GM23338 (cell line): ENCODE data around the gene LAPTM5. TPM values are rescaled to one million over a fixed set of nuclear protein-coding genes. Genes with fewer than 3 reads are reported as not detected.

ENCODE experiments used
- ATAC-seq: fragments of 200-7000 bp; cut with Tn5 transposase; 3 replicates; pipeline ENCODE4 v1.9.1; 2020
- DNase-seq: peaks from one replicate; pipeline ENCODE4 v3.0.0-alpha.2; 2015; ENCODE audit warnings: low spot score
- H2AFZ ChIP-seq: fragments of 200-600 bp; sonication (generic); 2 replicates; pipeline ENCODE4 v1.8.0; 2016; ENCODE audit warnings: antibody characterized with exemption, mild to moderate bottlenecking, moderate library complexity
- H3F3A ChIP-seq: fragments of 200-600 bp; sonication (generic); replicated peaks from 2 replicates; pipeline ENCODE4 v1.8.0; 2017; ENCODE audit warnings: antibody characterized with exemption, mixed run types, low read depth
- H3K27ac ChIP-seq: fragments of 200-600 bp; sonication (generic); 2 replicates; pipeline ENCODE4 v1.6.1; 2016; ENCODE audit warnings: low read depth
- H3K27me3 ChIP-seq: fragments of 200-600 bp; sonication (generic); 2 replicates; pipeline ENCODE4 v1.8.0; 2016; ENCODE audit warnings: mild to moderate bottlenecking, mixed run types, moderate library complexity; ENCODE audit not compliant: insufficient read depth
- H3K36me3 ChIP-seq: fragments of 200-600 bp; sonication (generic); 2 replicates; pipeline ENCODE4 v1.8.0; 2016; ENCODE audit warnings: mild to moderate bottlenecking; ENCODE audit not compliant: insufficient read depth
- H3K4me1 ChIP-seq: fragments of 200-600 bp; sonication (generic); 2 replicates; pipeline ENCODE4 v1.8.0; 2016; ENCODE audit warnings: mild to moderate bottlenecking, moderate library complexity; ENCODE audit not compliant: insufficient read depth
- H3K4me2 ChIP-seq: fragments of 200-600 bp; sonication (generic); 2 replicates; pipeline ENCODE4 v1.7.1; 2017; ENCODE audit warnings: mixed run types
- H3K4me3 ChIP-seq: fragments of 200-600 bp; sonication (generic); 2 replicates; pipeline ENCODE4 v1.6.1; 2016; ENCODE audit warnings: mixed run types
- H3K79me2 ChIP-seq: fragments of 200-600 bp; sonication (generic); replicated peaks from 2 replicates; pipeline ENCODE4 v1.8.0; 2017; ENCODE audit warnings: mild to moderate bottlenecking; ENCODE audit not compliant: insufficient read depth
- H3K9me2 ChIP-seq: fragments of 200-600 bp; sonication (generic); 2 replicates; pipeline ENCODE4 v1.8.0; 2017; ENCODE audit not compliant: insufficient read depth
- H4K20me1 ChIP-seq: fragments of 200-600 bp; sonication (generic); replicated peaks from 2 replicates; pipeline ENCODE4 v1.8.0; 2017; ENCODE audit warnings: mild to moderate bottlenecking; ENCODE audit not compliant: insufficient read depth
- H3K27ac Mint-ChIP-seq: 2 replicates; pipeline ENCODE4 v1.8.0; 2020; ENCODE audit warnings: inconsistent platforms, mild to moderate bottlenecking, moderate library complexity, mixed read lengths
- H3K27me3 Mint-ChIP-seq: 3 replicates; pipeline ENCODE4 v1.8.0; 2022; ENCODE audit warnings: low read depth, mild to moderate bottlenecking, moderate library complexity, mixed read lengths, inconsistent platforms; ENCODE audit not compliant: insufficient read depth, poor library complexity
- H3K36me3 Mint-ChIP-seq: 3 replicates; pipeline ENCODE4 v1.8.0; 2021; ENCODE audit warnings: low read depth, mild to moderate bottlenecking, inconsistent platforms, moderate library complexity, mixed read lengths
- H3K4me1 Mint-ChIP-seq: 3 replicates; pipeline ENCODE4 v1.8.0; 2020; ENCODE audit warnings: mild to moderate bottlenecking, inconsistent platforms, mixed read lengths
- H3K4me3 Mint-ChIP-seq: 3 replicates; pipeline ENCODE4 v1.8.0; 2021; ENCODE audit warnings: moderate library complexity, mild to moderate bottlenecking, inconsistent platforms, mixed read lengths
- H3K9me3 Mint-ChIP-seq: 3 replicates; pipeline ENCODE4 v1.8.0; 2020; ENCODE audit warnings: moderate library complexity, mild to moderate bottlenecking, inconsistent platforms, mixed read lengths
- CREB1 ChIP-seq: fragments of 250-450 bp; sonication (Bioruptor Pico); IDR thresholded peaks from 2 replicates; pipeline ENCODE4 v1.5.0; 2020; ENCODE audit warnings: low read depth, mild to moderate bottlenecking, moderate library complexity
- EZH2 ChIP-seq: fragments of 200-600 bp; sonication (generic); IDR thresholded peaks from one replicate; pipeline ENCODE4 v1.8.0; 2017; ENCODE audit warnings: antibody characterized with exemption, mild to moderate bottlenecking, low read depth; ENCODE audit not compliant: unreplicated experiment
- EZH2phosphoT487 ChIP-seq: fragments of 200-600 bp; sonication (generic); IDR thresholded peaks from one replicate; pipeline ENCODE4 v1.8.1; 2018; ENCODE audit warnings: antibody characterized with exemption; ENCODE audit not compliant: unreplicated experiment
- JUNB ChIP-seq: IDR thresholded peaks from one replicate; pipeline ENCODE4 v1.6.1; 2016; ENCODE audit warnings: antibody characterized with exemption; ENCODE audit not compliant: unreplicated experiment
- NANOG ChIP-seq: IDR thresholded peaks from 2 replicates; pipeline ENCODE4 v1.6.1; 2016; ENCODE audit warnings: antibody characterized with exemption, borderline replicate concordance
- STAT1 ChIP-seq: IDR thresholded peaks from one replicate; pipeline ENCODE4 v1.6.1; 2016; ENCODE audit warnings: antibody characterized with exemption; ENCODE audit not compliant: unreplicated experiment
- ZNF331 ChIP-seq: fragments of 250-450 bp; sonication (Bioruptor Pico); IDR thresholded peaks from 2 replicates; pipeline ENCODE4 v1.5.0; 2020; ENCODE audit warnings: low read depth, mild to moderate bottlenecking, moderate library complexity
- polyA plus RNA-seq: library from polyadenylated mRNA; unstranded; fragments of >200 nt; fragmentation: Nextera tagmentation; extraction: Ambion mirVana; gene quantifications from 2 replicates; pipeline ENCODE4 v1.2.1, GENCODE V29; 2016
- total RNA-seq: library from RNA; depleted of rRNA; stranded (reverse); fragments of >200 nt; shearing (Covaris generic); gene quantifications from 2 replicates; pipeline ENCODE4 v1.2.3, GENCODE V29; 2014
- TF ChIP-seq, protein P1 (sequence below): IDR thresholded peaks from 2 replicates; pipeline ENCODE4 v1.6.1; 2016; ENCODE audit warnings: antibody characterized with exemption
- TF ChIP-seq, protein P2 (sequence below): fragments of 250-450 bp; sonication (Bioruptor Pico); IDR thresholded peaks from 2 replicates; pipeline ENCODE4 v1.5.0; 2020; ENCODE audit warnings: mild to moderate bottlenecking, moderate library complexity
- TF ChIP-seq, protein P3 (sequence below), 2 experiments: fragments of 200-600 bp in 1 of 2; sonication (generic) in 1 of 2; conservative IDR thresholded peaks; 2 replicates each; pipeline versions ENCODE4 v1.5.1 to v1.6.1; 2016 to 2017; ENCODE audit warnings: antibody characterized with exemption in 2 of 2, low read depth in 2 of 2, mild to moderate bottlenecking in 2 of 2, moderate library complexity in 1 of 2

The LAPTM5 gene
- total and polyA plus RNA-seq, 2 experiments from 2014 or later = 0.21 TPM; not detected in 1

DNA sequence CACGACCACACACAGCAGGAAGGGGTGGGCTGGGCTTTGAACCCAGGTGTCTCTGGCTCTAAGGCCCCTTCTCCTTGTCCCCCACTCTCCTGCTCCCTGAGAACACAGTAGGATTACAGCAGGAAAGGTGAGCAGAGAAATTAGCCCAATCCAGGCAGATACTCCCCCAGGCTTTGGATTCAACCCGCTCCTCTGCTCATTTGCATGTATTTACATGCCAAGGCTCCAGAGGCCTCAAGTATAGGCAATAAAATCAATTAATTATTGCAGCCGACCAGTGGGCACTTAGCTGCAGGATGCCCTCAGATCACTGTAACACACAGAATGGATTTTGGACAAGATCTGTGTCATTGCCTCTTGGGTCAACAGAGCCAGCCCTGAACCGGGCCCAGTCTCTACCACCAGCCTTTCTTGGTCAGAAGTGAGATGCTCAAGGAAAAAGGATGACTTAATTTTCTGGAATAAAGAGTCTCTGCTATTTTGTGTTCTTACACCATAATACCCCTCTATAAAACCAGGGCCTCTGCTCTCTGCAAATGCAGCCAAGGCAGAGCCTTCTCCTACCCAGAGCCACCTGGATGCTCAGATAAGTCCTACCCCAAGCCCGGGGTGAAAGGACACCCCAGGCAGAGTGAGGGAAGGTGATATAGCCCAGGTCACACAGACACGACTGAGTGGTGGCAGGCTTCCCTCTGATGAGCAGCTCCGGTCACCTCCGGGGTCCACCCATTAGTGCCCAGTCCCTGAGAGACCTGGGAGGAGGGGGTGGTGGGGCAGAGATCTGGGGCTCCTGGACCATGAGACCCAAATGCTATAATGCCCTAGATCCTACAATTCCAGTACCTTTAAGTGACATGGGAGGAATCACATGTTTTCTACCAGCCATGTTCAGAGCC, 63.0 kb downstream of the LAPTM5 start:
- Histone ChIP-seq H3F3A (no peaks in the 10 kb centered on the region), H3K79me2 (no peaks in the 10 kb centered on the region), H3K27ac (no peak overlapping the region), H4K20me1 (no peaks in the 10 kb centered on the region), H3K4me1 (peaks cover 15% of the 10 kb centered on the region; the same call in 1 of the 2 replicates), H3K27me3 (no peaks in the 10 kb centered on the region), H2AFZ (no peak overlapping the region), H3K4me3 (no peak overlapping the region), H3K4me2 (no peak overlapping the region), H3K36me3 (no peaks in the 10 kb centered on the region), H3K9me2 (no peaks in the 10 kb centered on the region)
- H3K27me3 Mint-ChIP-seq = no peaks in the 10 kb centered on the region
- no peak for TF ChIP-seq EZH2
- TF ChIP-seq, protein P1, sequence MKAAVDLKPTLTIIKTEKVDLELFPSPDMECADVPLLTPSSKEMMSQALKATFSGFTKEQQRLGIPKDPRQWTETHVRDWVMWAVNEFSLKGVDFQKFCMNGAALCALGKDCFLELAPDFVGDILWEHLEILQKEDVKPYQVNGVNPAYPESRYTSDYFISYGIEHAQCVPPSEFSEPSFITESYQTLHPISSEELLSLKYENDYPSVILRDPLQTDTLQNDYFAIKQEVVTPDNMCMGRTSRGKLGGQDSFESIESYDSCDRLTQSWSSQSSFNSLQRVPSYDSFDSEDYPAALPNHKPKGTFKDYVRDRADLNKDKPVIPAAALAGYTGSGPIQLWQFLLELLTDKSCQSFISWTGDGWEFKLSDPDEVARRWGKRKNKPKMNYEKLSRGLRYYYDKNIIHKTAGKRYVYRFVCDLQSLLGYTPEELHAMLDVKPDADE = no peak
- no peak for TF ChIP-seq EZH2phosphoT487
- no peak for TF ChIP-seq JUNB
- TF ChIP-seq, protein P2, sequence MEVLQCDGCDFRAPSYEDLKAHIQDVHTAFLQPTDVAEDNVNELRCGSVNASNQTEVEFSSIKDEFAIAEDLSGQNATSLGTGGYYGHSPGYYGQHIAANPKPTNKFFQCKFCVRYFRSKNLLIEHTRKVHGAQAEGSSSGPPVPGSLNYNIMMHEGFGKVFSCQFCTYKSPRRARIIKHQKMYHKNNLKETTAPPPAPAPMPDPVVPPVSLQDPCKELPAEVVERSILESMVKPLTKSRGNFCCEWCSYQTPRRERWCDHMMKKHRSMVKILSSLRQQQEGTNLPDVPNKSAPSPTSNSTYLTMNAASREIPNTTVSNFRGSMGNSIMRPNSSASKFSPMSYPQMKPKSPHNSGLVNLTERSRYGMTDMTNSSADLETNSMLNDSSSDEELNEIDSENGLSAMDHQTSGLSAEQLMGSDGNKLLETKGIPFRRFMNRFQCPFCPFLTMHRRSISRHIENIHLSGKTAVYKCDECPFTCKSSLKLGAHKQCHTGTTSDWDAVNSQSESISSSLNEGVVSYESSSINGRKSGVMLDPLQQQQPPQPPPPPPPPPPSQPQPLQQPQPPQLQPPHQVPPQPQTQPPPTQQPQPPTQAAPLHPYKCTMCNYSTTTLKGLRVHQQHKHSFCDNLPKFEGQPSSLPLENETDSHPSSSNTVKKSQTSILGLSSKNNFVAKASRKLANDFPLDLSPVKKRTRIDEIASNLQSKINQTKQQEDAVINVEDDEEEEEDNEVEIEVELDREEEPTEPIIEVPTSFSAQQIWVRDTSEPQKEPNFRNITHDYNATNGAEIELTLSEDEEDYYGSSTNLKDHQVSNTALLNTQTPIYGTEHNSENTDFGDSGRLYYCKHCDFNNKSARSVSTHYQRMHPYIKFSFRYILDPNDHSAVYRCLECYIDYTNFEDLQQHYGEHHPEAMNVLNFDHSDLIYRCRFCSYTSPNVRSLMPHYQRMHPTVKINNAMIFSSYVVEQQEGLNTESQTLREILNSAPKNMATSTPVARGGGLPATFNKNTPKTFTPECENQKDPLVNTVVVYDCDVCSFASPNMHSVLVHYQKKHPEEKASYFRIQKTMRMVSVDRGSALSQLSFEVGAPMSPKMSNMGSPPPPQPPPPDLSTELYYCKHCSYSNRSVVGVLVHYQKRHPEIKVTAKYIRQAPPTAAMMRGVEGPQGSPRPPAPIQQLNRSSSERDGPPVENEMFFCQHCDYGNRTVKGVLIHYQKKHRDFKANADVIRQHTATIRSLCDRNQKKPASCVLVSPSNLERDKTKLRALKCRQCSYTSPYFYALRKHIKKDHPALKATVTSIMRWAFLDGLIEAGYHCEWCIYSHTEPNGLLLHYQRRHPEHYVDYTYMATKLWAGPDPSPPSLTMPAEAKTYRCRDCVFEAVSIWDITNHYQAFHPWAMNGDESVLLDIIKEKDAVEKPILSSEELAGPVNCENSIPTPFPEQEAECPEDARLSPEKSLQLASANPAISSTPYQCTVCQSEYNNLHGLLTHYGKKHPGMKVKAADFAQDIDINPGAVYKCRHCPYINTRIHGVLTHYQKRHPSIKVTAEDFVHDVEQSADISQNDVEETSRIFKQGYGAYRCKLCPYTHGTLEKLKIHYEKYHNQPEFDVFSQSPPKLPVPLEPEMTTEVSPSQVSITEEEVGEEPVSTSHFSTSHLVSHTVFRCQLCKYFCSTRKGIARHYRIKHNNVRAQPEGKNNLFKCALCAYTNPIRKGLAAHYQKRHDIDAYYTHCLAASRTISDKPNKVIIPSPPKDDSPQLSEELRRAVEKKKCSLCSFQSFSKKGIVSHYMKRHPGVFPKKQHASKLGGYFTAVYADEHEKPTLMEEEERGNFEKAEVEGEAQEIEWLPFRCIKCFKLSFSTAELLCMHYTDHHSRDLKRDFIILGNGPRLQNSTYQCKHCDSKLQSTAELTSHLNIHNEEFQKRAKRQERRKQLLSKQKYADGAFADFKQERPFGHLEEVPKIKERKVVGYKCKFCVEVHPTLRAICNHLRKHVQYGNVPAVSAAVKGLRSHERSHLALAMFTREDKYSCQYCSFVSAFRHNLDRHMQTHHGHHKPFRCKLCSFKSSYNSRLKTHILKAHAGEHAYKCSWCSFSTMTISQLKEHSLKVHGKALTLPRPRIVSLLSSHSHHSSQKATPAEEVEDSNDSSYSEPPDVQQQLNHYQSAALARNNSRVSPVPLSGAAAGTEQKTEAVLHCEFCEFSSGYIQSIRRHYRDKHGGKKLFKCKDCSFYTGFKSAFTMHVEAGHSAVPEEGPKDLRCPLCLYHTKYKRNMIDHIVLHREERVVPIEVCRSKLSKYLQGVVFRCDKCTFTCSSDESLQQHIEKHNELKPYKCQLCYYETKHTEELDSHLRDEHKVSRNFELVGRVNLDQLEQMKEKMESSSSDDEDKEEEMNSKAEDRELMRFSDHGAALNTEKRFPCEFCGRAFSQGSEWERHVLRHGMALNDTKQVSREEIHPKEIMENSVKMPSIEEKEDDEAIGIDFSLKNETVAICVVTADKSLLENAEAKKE = no peak
- TF ChIP-seq, protein P3, sequence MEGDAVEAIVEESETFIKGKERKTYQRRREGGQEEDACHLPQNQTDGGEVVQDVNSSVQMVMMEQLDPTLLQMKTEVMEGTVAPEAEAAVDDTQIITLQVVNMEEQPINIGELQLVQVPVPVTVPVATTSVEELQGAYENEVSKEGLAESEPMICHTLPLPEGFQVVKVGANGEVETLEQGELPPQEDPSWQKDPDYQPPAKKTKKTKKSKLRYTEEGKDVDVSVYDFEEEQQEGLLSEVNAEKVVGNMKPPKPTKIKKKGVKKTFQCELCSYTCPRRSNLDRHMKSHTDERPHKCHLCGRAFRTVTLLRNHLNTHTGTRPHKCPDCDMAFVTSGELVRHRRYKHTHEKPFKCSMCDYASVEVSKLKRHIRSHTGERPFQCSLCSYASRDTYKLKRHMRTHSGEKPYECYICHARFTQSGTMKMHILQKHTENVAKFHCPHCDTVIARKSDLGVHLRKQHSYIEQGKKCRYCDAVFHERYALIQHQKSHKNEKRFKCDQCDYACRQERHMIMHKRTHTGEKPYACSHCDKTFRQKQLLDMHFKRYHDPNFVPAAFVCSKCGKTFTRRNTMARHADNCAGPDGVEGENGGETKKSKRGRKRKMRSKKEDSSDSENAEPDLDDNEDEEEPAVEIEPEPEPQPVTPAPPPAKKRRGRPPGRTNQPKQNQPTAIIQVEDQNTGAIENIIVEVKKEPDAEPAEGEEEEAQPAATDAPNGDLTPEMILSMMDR (conservative IDR thresholded peaks at IDR 0.05; ENCODE audit: low read depth in 2 of 2) = no peak
- no peak for TF ChIP-seq NANOG
- TF ChIP-seq STAT1 = no peak
- no peak for TF ChIP-seq CREB1
- TF ChIP-seq ZNF331 (CRISPR knock-in tag) = no peak
- H3K36me3 Mint-ChIP-seq = no peaks in the 10 kb centered on the region
- no peak overlapping the region for H3K4me3 Mint-ChIP-seq
- ATAC-seq (no peak), DNase-seq (no peak)
- H3K9me3 Mint-ChIP-seq = no peaks in the 10 kb centered on the region
- peaks cover 30% of the 10 kb centered on the region for H3K4me1 Mint-ChIP-seq
- no peak overlapping the region for H3K27ac Mint-ChIP-seq
